ENCODE measurements around the gene IQCM.
"Not testable (repeated sequence)": the region's sequence is repeated elsewhere in the genome, so short reads cannot be mapped to it uniquely, and the experiment has no call there.

IQCM gene

GRCh38 chr4:149370002-149370401 is 445.6 kb downstream of the IQCM start:
- intact Hi-C loops (cut with DNase I), result no loop called here
- DNase-seq, result no peak

- intact Hi-C loops (cut with DNase I), result no loop called here
- DNase-seq, result no peak
Observed at GRCh38 chr4:149353241-149353640, 462.4 kb downstream of the IQCM start.

- DNase-seq, result no peak
- intact Hi-C loops (cut with DNase I), result no loop called here
Observed at GRCh38 chr4:149349541-149349940, 466.1 kb downstream of the IQCM start.

GRCh38 chr4:149347139-149347538 is 468.5 kb downstream of the IQCM start:
- intact Hi-C loops (cut with DNase I), result no loop called here

GRCh38 chr4:149345424-149345823 is 470.2 kb downstream of the IQCM start:
- intact Hi-C loops (cut with DNase I), result no loop called here
- DNase-seq, result no peak

More at GRCh38 chr4:149347139-149347538, 468.5 kb downstream of the IQCM start:
- no peak for DNase-seq

- DNase-seq, result no peak
- intact Hi-C loops (cut with DNase I), result no loop called here
Observed at GRCh38 chr4:149344436-149344835, 471.2 kb downstream of the IQCM start.

GRCh38 chr4:149343614-149344013 is 472.0 kb downstream of the IQCM start:
- intact Hi-C loops (cut with DNase I), result no loop called here

GRCh38 chr4:149341117-149341516 is 474.5 kb downstream of the IQCM start:
- intact Hi-C loops (cut with DNase I); DNase-seq: not testable (repeated sequence)

More at GRCh38 chr4:149343614-149344013, 472.0 kb downstream of the IQCM start:
- no peak for DNase-seq

GRCh38 chr4:149328161-149328560 is 487.5 kb downstream of the IQCM start:
- intact Hi-C loops (cut with DNase I), result no loop called here
- no peak for DNase-seq

- intact Hi-C loops (cut with DNase I), result no loop called here
- DNase-seq, result no peak
Observed at GRCh38 chr4:149322203-149322602, 493.4 kb downstream of the IQCM start.

- DNase-seq, result no peak
- intact Hi-C loops (cut with DNase I), result no loop called here
Observed at GRCh38 chr4:149321438-149321837, 494.2 kb downstream of the IQCM start.

- no peak for DNase-seq
- intact Hi-C loops (cut with DNase I), result no loop called here
Observed at GRCh38 chr4:149311076-149311475, 504.6 kb downstream of the IQCM start.

GRCh38 chr4:149306537-149306936 is 509.1 kb downstream of the IQCM start:
- no peak for DNase-seq
- intact Hi-C loops (cut with DNase I), result no loop called here
